HFFc6 (cell line): ENCODE measurements around the gene TNF. TPM values are rescaled to one million over a fixed set of nuclear protein-coding genes. Genes with fewer than 3 reads are reported as not detected.

Experiments
- DNase-seq: peaks from one replicate; pipeline ENCODE4 v3.0.0-alpha.2; 2018
- H3K27ac Mint-ChIP-seq: 2 replicates; pipeline ENCODE4 v1.8.0; 2020; ENCODE audit warnings: mild to moderate bottlenecking, mixed read lengths
- H3K27me3 Mint-ChIP-seq: 2 replicates; pipeline ENCODE4 v1.8.0; 2021; ENCODE audit warnings: mild to moderate bottlenecking, moderate library complexity, mixed read lengths; ENCODE audit not compliant: insufficient read depth
- H3K36me3 Mint-ChIP-seq: 2 replicates; pipeline ENCODE4 v1.8.0; 2021; ENCODE audit warnings: low read depth, mixed read lengths
- H3K4me1 Mint-ChIP-seq: 2 replicates; pipeline ENCODE4 v1.8.0; 2020; ENCODE audit warnings: low read depth, mixed read lengths
- H3K4me3 Mint-ChIP-seq: 2 replicates; pipeline ENCODE4 v1.8.0; 2020; ENCODE audit warnings: mild to moderate bottlenecking, moderate library complexity, mixed read lengths
- H3K9me3 Mint-ChIP-seq: 2 replicates; pipeline ENCODE4 v1.8.0; 2020; ENCODE audit warnings: mild to moderate bottlenecking, mixed read lengths
- total RNA-seq, 6 experiments: library from RNA; stranded (reverse); fragmentation: NEBNext Ultra II Directional; extraction: Animal tissue kit (Norgen Biotek cat#: 25700); gene quantifications; 2 replicates in 1 of 6; 3 replicates in 5 of 6; pipeline ENCODE4 v1.2.3, GENCODE V29; 2021
- TF ChIP-seq, protein P1 (sequence below): fragments of 200-600 bp; sonication (generic); IDR thresholded peaks from 2 replicates; pipeline ENCODE4 v1.5.0; 2021; ENCODE audit warnings: antibody characterized with exemption, mild to moderate bottlenecking

Gene TNF
- total RNA-seq, 6 experiments from 2014 or later, result 0.12 to 0.41 (median 0.23) TPM

DNA sequence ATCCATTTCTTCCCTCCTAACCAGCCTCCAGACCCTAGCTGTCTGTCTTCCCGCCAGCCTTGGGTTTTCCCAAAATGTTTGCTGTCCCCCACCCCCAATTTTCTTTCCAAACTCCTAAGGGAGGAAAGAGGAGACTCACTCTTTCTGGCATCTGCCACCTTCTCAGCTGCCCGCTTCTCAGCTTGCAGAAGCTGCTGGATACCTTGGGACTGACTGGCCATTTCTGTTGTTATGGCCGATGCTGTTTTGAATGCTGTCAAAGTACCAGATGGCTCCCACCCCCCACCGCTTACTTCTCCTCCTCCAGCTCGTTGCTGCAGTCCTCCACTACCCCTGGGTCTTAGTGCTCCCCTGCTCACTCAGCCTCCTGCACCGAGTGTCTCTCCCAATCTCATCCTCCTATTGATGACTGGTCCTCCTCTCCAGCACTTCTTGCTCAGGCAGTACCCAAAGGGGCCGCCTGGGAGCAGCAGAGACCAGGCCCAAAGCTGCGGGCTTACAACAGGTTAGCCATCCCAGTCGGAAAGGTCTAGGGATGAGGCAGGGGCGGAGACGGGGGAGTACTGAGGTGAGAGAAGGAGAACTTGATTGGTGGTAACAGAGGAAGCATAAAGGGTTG lies 28.9 kb upstream of the TNF start, which contains the start of gene ATP6V1G2:
TSS of gene ATP6V1G2 (minus strand) at position 270 of the 619 bp plus-strand sequence. CDS start at position 221, 49 bp downstream.
- H3K9me3 Mint-ChIP-seq, result no peaks in the 10 kb centered on the region
- H3K27ac Mint-ChIP-seq, result peak within 1 kb of the TSS; percentile 91
- H3K36me3 Mint-ChIP-seq, result peaks cover 17% of the 10 kb centered on the region
- H3K27me3 Mint-ChIP-seq, result peaks cover under 1% of the 10 kb centered on the region; the same call in 1 of the 2 replicates
- TF ChIP-seq, protein P1, sequence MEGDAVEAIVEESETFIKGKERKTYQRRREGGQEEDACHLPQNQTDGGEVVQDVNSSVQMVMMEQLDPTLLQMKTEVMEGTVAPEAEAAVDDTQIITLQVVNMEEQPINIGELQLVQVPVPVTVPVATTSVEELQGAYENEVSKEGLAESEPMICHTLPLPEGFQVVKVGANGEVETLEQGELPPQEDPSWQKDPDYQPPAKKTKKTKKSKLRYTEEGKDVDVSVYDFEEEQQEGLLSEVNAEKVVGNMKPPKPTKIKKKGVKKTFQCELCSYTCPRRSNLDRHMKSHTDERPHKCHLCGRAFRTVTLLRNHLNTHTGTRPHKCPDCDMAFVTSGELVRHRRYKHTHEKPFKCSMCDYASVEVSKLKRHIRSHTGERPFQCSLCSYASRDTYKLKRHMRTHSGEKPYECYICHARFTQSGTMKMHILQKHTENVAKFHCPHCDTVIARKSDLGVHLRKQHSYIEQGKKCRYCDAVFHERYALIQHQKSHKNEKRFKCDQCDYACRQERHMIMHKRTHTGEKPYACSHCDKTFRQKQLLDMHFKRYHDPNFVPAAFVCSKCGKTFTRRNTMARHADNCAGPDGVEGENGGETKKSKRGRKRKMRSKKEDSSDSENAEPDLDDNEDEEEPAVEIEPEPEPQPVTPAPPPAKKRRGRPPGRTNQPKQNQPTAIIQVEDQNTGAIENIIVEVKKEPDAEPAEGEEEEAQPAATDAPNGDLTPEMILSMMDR, result peak; percentile 93
- H3K4me1 Mint-ChIP-seq, result peaks cover 50% of the 10 kb centered on the region
- H3K4me3 Mint-ChIP-seq, result peak within 1 kb of the TSS; percentile 91
- DNase-seq, result peak; percentile 92

- peaks cover 50% of the 10 kb centered on the region for H3K4me1 Mint-ChIP-seq
- TF ChIP-seq, protein P1, result peak; percentile 13
- peak within 1 kb of the TSS; percentile 91 for H3K27ac Mint-ChIP-seq
- peak; percentile 93 for DNase-seq
- peaks cover 14% of the 10 kb centered on the region; the same call in 1 of the 2 replicates for H3K36me3 Mint-ChIP-seq
- H3K4me3 Mint-ChIP-seq, result peak within 1 kb of the TSS; percentile 91
- H3K9me3 Mint-ChIP-seq, result no peaks in the 10 kb centered on the region
- peaks cover 2% of the 10 kb centered on the region; the same call in 1 of the 2 replicates for H3K27me3 Mint-ChIP-seq
Observed at GRCh38 chr6:31546958-31547726, 28.2 kb upstream of the TNF start, which contains the start of gene NFKBIL1. NFKBIL1 (plus strand) TSS chr6:31547608; CDS start chr6:31547695, 87 bp downstream.

GRCh38 chr6:31547727-31548543 lies 27.4 kb upstream of the TNF start:
- Mint-ChIP-seq H3K36me3 (peaks cover 14% of the 10 kb centered on the region; the same call in 1 of the 2 replicates), H3K9me3 (no peaks in the 10 kb centered on the region), H3K27me3 (peaks cover 2% of the 10 kb centered on the region; the same call in 1 of the 2 replicates), H3K4me1 (peaks cover 49% of the 10 kb centered on the region), H3K4me3 (peak overlapping the region; percentile 91), H3K27ac (peak overlapping the region; percentile 91)
- no peak for DNase-seq
- TF ChIP-seq, protein P1, result no peak

DNA sequence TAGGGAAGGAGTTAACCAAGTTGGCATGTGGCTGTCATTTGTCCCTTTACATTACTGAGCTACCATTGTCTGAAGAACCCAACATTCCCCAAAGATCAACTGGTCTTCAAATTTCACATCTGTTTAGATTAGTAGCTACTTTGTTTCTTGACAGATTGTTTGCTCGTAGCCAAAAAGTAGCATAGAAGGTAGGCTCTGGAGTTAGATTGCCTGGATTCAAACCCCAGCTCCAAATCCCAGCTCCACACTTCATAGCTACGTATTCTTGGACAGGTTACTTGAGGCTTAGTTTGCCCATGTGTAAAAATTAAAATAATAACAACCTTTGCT lies 26.9 kb upstream of the TNF start:
- H3K9me3 Mint-ChIP-seq, result no peaks in the 10 kb centered on the region

More for the DNA sequence above, 26.9 kb upstream of the TNF start:
- H3K27me3 Mint-ChIP-seq, result peaks cover 2% of the 10 kb centered on the region; the same call in 1 of the 2 replicates
- H3K27ac Mint-ChIP-seq, result peak overlapping the region; percentile 91
- peak overlapping the region; percentile 91 for H3K4me3 Mint-ChIP-seq
- TF ChIP-seq, protein P1, result no peak
- peaks cover 14% of the 10 kb centered on the region; the same call in 1 of the 2 replicates for H3K36me3 Mint-ChIP-seq
- H3K4me1 Mint-ChIP-seq, result peaks cover 46% of the 10 kb centered on the region
- no peak for DNase-seq
